GM23338 (cell line): ENCODE data around the gene FBXO31.

Experiments used
- EZH2 ChIP-seq: fragments of 200-600 bp; sonication (generic); IDR thresholded peaks from one replicate; pipeline ENCODE4 v1.8.0; 2017; ENCODE audit warnings: antibody characterized with exemption, mild to moderate bottlenecking, low read depth; ENCODE audit not compliant: unreplicated experiment
- EZH2phosphoT487 ChIP-seq: fragments of 200-600 bp; sonication (generic); IDR thresholded peaks from one replicate; pipeline ENCODE4 v1.8.1; 2018; ENCODE audit warnings: antibody characterized with exemption; ENCODE audit not compliant: unreplicated experiment
- JUNB ChIP-seq: IDR thresholded peaks from one replicate; pipeline ENCODE4 v1.6.1; 2016; ENCODE audit warnings: antibody characterized with exemption; ENCODE audit not compliant: unreplicated experiment
- POLR2AphosphoS5 ChIP-seq: IDR thresholded peaks from 2 replicates; pipeline ENCODE4 v1.6.1; 2016; ENCODE audit warnings: antibody characterized with exemption, low read depth
- STAT1 ChIP-seq: IDR thresholded peaks from one replicate; pipeline ENCODE4 v1.6.1; 2016; ENCODE audit warnings: antibody characterized with exemption; ENCODE audit not compliant: unreplicated experiment
- ZNF331 ChIP-seq: fragments of 250-450 bp; sonication (Bioruptor Pico); IDR thresholded peaks from 2 replicates; pipeline ENCODE4 v1.5.0; 2020; ENCODE audit warnings: low read depth, mild to moderate bottlenecking, moderate library complexity
- TF ChIP-seq, protein P1 (sequence below), 2 experiments: fragments of 200-600 bp in 1 of 2; sonication (generic) in 1 of 2; conservative IDR thresholded peaks; 2 replicates each; pipeline versions ENCODE4 v1.5.1 to v1.6.1; 2016 to 2017; ENCODE audit warnings: antibody characterized with exemption in 2 of 2, low read depth in 2 of 2, mild to moderate bottlenecking in 2 of 2, moderate library complexity in 1 of 2
- TF ChIP-seq, protein P2 (sequence below): IDR thresholded peaks from one replicate; pipeline ENCODE4 v1.6.1; 2018; ENCODE audit warnings: antibody characterized with exemption; ENCODE audit not compliant: unreplicated experiment
- TF ChIP-seq, protein P3 (sequence below): fragments of 250-450 bp; sonication (Bioruptor Pico); IDR thresholded peaks from 2 replicates; pipeline ENCODE4 v1.5.0; 2020; ENCODE audit warnings: mild to moderate bottlenecking, moderate library complexity

DNA sequence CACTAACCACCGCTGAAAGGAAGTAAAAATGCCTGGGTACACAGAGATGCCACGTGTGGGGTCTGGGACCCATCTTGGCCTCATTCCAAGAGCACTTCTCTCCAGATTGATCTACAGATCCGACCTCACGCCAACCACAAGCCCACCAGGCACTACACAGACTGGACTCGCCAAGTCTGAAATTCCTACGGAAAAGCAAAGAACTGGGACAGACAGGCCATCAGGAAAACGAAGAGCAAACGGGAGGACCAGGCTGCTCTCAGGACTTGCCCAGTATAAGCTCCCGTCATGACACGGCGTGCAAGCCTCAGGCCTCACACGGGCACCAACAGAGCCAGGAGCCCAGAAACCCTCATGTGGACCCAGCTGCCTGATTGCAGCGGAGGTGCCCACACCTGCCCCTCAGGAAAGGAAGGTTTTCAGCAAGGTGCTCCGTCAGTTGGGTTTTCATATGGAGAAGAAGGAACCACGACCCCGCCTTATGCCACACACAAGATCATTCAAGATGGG lies 46.3 kb downstream of the FBXO31 start:
- no peak for TF ChIP-seq POLR2AphosphoS5
- TF ChIP-seq, protein P1, sequence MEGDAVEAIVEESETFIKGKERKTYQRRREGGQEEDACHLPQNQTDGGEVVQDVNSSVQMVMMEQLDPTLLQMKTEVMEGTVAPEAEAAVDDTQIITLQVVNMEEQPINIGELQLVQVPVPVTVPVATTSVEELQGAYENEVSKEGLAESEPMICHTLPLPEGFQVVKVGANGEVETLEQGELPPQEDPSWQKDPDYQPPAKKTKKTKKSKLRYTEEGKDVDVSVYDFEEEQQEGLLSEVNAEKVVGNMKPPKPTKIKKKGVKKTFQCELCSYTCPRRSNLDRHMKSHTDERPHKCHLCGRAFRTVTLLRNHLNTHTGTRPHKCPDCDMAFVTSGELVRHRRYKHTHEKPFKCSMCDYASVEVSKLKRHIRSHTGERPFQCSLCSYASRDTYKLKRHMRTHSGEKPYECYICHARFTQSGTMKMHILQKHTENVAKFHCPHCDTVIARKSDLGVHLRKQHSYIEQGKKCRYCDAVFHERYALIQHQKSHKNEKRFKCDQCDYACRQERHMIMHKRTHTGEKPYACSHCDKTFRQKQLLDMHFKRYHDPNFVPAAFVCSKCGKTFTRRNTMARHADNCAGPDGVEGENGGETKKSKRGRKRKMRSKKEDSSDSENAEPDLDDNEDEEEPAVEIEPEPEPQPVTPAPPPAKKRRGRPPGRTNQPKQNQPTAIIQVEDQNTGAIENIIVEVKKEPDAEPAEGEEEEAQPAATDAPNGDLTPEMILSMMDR (conservative IDR thresholded peaks at IDR 0.05; ENCODE audit: low read depth in 2 of 2): no peak
- TF ChIP-seq STAT1: no peak
- TF ChIP-seq, protein P2, sequence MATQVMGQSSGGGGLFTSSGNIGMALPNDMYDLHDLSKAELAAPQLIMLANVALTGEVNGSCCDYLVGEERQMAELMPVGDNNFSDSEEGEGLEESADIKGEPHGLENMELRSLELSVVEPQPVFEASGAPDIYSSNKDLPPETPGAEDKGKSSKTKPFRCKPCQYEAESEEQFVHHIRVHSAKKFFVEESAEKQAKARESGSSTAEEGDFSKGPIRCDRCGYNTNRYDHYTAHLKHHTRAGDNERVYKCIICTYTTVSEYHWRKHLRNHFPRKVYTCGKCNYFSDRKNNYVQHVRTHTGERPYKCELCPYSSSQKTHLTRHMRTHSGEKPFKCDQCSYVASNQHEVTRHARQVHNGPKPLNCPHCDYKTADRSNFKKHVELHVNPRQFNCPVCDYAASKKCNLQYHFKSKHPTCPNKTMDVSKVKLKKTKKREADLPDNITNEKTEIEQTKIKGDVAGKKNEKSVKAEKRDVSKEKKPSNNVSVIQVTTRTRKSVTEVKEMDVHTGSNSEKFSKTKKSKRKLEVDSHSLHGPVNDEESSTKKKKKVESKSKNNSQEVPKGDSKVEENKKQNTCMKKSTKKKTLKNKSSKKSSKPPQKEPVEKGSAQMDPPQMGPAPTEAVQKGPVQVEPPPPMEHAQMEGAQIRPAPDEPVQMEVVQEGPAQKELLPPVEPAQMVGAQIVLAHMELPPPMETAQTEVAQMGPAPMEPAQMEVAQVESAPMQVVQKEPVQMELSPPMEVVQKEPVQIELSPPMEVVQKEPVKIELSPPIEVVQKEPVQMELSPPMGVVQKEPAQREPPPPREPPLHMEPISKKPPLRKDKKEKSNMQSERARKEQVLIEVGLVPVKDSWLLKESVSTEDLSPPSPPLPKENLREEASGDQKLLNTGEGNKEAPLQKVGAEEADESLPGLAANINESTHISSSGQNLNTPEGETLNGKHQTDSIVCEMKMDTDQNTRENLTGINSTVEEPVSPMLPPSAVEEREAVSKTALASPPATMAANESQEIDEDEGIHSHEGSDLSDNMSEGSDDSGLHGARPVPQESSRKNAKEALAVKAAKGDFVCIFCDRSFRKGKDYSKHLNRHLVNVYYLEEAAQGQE: no peak
- TF ChIP-seq, protein P3, sequence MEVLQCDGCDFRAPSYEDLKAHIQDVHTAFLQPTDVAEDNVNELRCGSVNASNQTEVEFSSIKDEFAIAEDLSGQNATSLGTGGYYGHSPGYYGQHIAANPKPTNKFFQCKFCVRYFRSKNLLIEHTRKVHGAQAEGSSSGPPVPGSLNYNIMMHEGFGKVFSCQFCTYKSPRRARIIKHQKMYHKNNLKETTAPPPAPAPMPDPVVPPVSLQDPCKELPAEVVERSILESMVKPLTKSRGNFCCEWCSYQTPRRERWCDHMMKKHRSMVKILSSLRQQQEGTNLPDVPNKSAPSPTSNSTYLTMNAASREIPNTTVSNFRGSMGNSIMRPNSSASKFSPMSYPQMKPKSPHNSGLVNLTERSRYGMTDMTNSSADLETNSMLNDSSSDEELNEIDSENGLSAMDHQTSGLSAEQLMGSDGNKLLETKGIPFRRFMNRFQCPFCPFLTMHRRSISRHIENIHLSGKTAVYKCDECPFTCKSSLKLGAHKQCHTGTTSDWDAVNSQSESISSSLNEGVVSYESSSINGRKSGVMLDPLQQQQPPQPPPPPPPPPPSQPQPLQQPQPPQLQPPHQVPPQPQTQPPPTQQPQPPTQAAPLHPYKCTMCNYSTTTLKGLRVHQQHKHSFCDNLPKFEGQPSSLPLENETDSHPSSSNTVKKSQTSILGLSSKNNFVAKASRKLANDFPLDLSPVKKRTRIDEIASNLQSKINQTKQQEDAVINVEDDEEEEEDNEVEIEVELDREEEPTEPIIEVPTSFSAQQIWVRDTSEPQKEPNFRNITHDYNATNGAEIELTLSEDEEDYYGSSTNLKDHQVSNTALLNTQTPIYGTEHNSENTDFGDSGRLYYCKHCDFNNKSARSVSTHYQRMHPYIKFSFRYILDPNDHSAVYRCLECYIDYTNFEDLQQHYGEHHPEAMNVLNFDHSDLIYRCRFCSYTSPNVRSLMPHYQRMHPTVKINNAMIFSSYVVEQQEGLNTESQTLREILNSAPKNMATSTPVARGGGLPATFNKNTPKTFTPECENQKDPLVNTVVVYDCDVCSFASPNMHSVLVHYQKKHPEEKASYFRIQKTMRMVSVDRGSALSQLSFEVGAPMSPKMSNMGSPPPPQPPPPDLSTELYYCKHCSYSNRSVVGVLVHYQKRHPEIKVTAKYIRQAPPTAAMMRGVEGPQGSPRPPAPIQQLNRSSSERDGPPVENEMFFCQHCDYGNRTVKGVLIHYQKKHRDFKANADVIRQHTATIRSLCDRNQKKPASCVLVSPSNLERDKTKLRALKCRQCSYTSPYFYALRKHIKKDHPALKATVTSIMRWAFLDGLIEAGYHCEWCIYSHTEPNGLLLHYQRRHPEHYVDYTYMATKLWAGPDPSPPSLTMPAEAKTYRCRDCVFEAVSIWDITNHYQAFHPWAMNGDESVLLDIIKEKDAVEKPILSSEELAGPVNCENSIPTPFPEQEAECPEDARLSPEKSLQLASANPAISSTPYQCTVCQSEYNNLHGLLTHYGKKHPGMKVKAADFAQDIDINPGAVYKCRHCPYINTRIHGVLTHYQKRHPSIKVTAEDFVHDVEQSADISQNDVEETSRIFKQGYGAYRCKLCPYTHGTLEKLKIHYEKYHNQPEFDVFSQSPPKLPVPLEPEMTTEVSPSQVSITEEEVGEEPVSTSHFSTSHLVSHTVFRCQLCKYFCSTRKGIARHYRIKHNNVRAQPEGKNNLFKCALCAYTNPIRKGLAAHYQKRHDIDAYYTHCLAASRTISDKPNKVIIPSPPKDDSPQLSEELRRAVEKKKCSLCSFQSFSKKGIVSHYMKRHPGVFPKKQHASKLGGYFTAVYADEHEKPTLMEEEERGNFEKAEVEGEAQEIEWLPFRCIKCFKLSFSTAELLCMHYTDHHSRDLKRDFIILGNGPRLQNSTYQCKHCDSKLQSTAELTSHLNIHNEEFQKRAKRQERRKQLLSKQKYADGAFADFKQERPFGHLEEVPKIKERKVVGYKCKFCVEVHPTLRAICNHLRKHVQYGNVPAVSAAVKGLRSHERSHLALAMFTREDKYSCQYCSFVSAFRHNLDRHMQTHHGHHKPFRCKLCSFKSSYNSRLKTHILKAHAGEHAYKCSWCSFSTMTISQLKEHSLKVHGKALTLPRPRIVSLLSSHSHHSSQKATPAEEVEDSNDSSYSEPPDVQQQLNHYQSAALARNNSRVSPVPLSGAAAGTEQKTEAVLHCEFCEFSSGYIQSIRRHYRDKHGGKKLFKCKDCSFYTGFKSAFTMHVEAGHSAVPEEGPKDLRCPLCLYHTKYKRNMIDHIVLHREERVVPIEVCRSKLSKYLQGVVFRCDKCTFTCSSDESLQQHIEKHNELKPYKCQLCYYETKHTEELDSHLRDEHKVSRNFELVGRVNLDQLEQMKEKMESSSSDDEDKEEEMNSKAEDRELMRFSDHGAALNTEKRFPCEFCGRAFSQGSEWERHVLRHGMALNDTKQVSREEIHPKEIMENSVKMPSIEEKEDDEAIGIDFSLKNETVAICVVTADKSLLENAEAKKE (CRISPR knock-in tag): no peak
- TF ChIP-seq ZNF331 (CRISPR knock-in tag): no peak
- TF ChIP-seq JUNB: no peak
- no peak for TF ChIP-seq EZH2
- no peak for TF ChIP-seq EZH2phosphoT487
